Stimulated activated CD8-positive, alpha-beta memory T cell treated with anti-CD3 and anti-CD28 coated beads, Interleukin-12 subunit alpha, Interleukin-12 subunit beta, amount 100 ng/mL, for 24 hours (primary cell): ENCODE results near the gene DDX39B.
"Not testable (repeated sequence)": the region's sequence is repeated elsewhere in the genome, so short reads cannot be mapped to it uniquely, and the experiment has no call there.

Experiments used
- DNase-seq: peaks from one replicate; pipeline ENCODE4 v3.0.0-alpha.2; 2020; ENCODE audit errors: extremely low read depth

Gene DDX39B

GRCh38 chr6:31486065-31486837 is 55.6 kb downstream of the DDX39B start:
- DNase-seq: not testable (repeated sequence)

- no peak for DNase-seq
Measured at GRCh38 chr6:31485055-31485454, 56.7 kb downstream of the DDX39B start.

DNA sequence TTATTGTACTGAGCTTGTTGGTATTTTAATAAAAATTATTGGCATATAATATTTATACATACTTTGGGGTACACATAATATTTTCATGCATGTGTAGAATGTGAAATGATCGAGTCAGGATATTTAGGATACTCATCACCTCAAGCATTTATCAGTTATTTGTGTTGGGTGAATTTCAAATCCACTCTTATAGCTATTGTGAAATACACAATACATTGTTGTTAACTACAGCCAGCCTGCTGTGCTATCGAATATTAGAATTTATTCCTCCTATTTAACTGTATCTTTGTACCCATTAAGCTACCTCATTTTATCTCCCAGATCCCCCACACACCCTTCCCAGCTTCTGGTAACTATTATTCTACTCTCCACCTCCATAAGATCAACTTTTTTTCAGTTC is 58.4 kb downstream of the DDX39B start:
- DNase-seq: no peak

DNA sequence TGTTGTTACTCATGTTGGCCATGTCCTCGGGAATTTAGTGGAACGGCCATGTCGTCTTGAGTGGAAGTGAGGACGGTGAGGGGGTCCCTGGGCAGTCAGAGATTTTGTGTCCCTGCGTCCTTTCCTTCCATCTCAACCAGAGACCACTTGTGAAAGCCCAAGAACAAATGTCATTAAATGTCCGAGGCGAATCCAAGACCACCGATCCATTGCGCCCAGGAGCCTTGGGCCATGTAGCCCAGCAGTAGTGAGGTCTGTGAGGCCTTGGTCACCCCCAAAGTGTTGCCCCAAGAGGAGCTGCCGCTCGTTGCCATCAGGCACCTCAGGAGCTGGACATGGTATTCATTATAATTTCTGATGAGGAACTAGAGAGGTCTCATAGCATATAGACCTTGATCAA is 61.2 kb downstream of the DDX39B start:
- no peak for DNase-seq
